Measurements from ENCODE around the gene NFKBIA. TPM values are rescaled to one million over a fixed set of nuclear protein-coding genes. Genes with fewer than 3 reads are reported as not detected.

Gene NFKBIA
- total RNA-seq, 1 donor from 2014 or later, result 331 TPM

- peaks cover 69% of the 10 kb centered on the region for H3K4me1 ChIP-seq
- H3K27me3 ChIP-seq (ENCODE audit: low read depth), result no peaks in the 10 kb centered on the region
- peak overlapping the region; percentile 100 for H3K27ac ChIP-seq
- ATAC-seq, result peak; percentile 10 to 20
- DNase-seq, result peak; percentile 67
- peak overlapping the region; percentile 93 for H3K4me3 ChIP-seq
- no peaks in the 10 kb centered on the region for H3K9me3 ChIP-seq
- TF ChIP-seq CTCF (IDR thresholded peaks at IDR 0.05), result no peak
- intact Hi-C loops (cut with DNase I), result loop anchor here (5.0 to 10.0 kb wide), 2 partner anchors 61 to 188 kb away; no protein-coding TSS in a partner anchor
- H3K36me3 ChIP-seq, result peaks cover 47% of the 10 kb centered on the region
Observed at GRCh38 chr14:35403114-35403602, 1.4 kb downstream of the NFKBIA start.

- Histone ChIP-seq H3K4me1 (peaks cover 75% of the 10 kb centered on the region), H3K4me3 (peak overlapping the region; percentile 93), H3K27ac (peak overlapping the region; percentile 100), H3K36me3 (peaks cover 47% of the 10 kb centered on the region), H3K27me3 (ENCODE audit: low read depth) (no peaks in the 10 kb centered on the region), H3K9me3 (no peaks in the 10 kb centered on the region)
- TF ChIP-seq CTCF (IDR thresholded peaks at IDR 0.05), result no peak
- ATAC-seq (no peak), DNase-seq (no peak)
- intact Hi-C loops (cut with DNase I), result loop anchor here (5.0 to 10.0 kb wide), 2 partner anchors 60 to 188 kb away; no protein-coding TSS in a partner anchor
Observed at GRCh38 chr14:35402323-35403113, 2.0 kb downstream of the NFKBIA start.

GRCh38 chr14:35401422-35402265 is 2.9 kb downstream of the NFKBIA start:
- intact Hi-C loops (cut with DNase I), result loop anchor here (5.0 to 10.0 kb wide), 2 partner anchors 59 to 187 kb away; no protein-coding TSS in a partner anchor
- TF ChIP-seq CTCF (IDR thresholded peaks at IDR 0.05), result no peak
- DNase-seq (no peak), ATAC-seq (no peak)
- Histone ChIP-seq H3K27me3 (ENCODE audit: low read depth) (no peaks in the 10 kb centered on the region), H3K36me3 (peaks cover 47% of the 10 kb centered on the region), H3K9me3 (no peaks in the 10 kb centered on the region), H3K4me1 (peaks cover 72% of the 10 kb centered on the region), H3K4me3 (peak overlapping the region; percentile 93), H3K27ac (peak overlapping the region; percentile 100)

GRCh38 chr14:35400648-35401421 is 3.7 kb downstream of the NFKBIA start:
- no peak for DNase-seq
- Histone ChIP-seq H3K4me1 (peaks cover 64% of the 10 kb centered on the region), H3K27ac (peak overlapping the region; percentile 100), H3K4me3 (peak overlapping the region; percentile 93), H3K36me3 (peaks cover 47% of the 10 kb centered on the region), H3K27me3 (ENCODE audit: low read depth) (no peaks in the 10 kb centered on the region), H3K9me3 (no peaks in the 10 kb centered on the region)
- TF ChIP-seq CTCF (IDR thresholded peaks at IDR 0.05), result no peak
- ATAC-seq, result no peak
- intact Hi-C loops (cut with DNase I), result loop anchor here (5.0 to 10.0 kb wide), 2 partner anchors 59 to 186 kb away; no protein-coding TSS in a partner anchor
